ENCODE results near the gene GPR176.

Gene GPR176

GRCh38 chr15:39919748-39920509 lies at the start of gene GPR176:
GPR176 (minus strand) TSS chr15:39920266; CDS start chr15:39920026, 240 bp downstream.
- H3K4me3 Mint-ChIP-seq: peak within 1 kb of the TSS; percentile 97
- H3K27ac Mint-ChIP-seq: peak within 1 kb of the TSS; percentile 94 to 98
- peaks cover 33% of the 10 kb centered on the region for H3K27me3 Mint-ChIP-seq
- peaks cover 30% of the 10 kb centered on the region for H3K4me1 Mint-ChIP-seq
- peak; percentile 39 for ATAC-seq
- peaks cover 0 to 6% of the 10 kb centered on the region in 2 donors for H3K9me3 Mint-ChIP-seq
- DNase-seq: peak; percentile 40 to 44

- H3K9me3 Mint-ChIP-seq: no peaks in the 10 kb centered on the region
- peaks cover 16% of the 10 kb centered on the region for H3K4me1 Mint-ChIP-seq
- DNase-seq: no peak
- no peak overlapping the region for H3K4me3 Mint-ChIP-seq
- no peaks in the 10 kb centered on the region for H3K27me3 Mint-ChIP-seq
- ATAC-seq: no peak
- no peak overlapping the region for H3K27ac Mint-ChIP-seq
Measured at GRCh38 chr15:39969002-39969394, 48.9 kb upstream of the GPR176 start.

GRCh38 chr15:39968273-39969001 lies 48.4 kb upstream of the GPR176 start:
- no peak for DNase-seq
- ATAC-seq: no peak
- Mint-ChIP-seq H3K9me3 (no peaks in the 10 kb centered on the region), H3K4me1 (peaks cover 16% of the 10 kb centered on the region), H3K27me3 (no peaks in the 10 kb centered on the region), H3K27ac (no peak overlapping the region), H3K4me3 (no peak overlapping the region)

- Mint-ChIP-seq H3K4me1 (peaks cover 16% of the 10 kb centered on the region), H3K4me3 (no peak overlapping the region), H3K9me3 (no peaks in the 10 kb centered on the region), H3K27ac (peak overlapping the region in 1 of 2 donors; percentile 82), H3K27me3 (no peaks in the 10 kb centered on the region)
- no peak for ATAC-seq
- no peak for DNase-seq
Measured at GRCh38 chr15:39966521-39966920, 46.5 kb upstream of the GPR176 start.

- ATAC-seq (no peak), DNase-seq (no peak)
- H3K9me3 Mint-ChIP-seq: no peaks in the 10 kb centered on the region
- H3K27me3 Mint-ChIP-seq: no peaks in the 10 kb centered on the region
- H3K4me1 Mint-ChIP-seq: peaks cover 10% of the 10 kb centered on the region
- H3K4me3 Mint-ChIP-seq: no peak overlapping the region
- no peak overlapping the region for H3K27ac Mint-ChIP-seq
Measured at GRCh38 chr15:39963786-39964185, 43.7 kb upstream of the GPR176 start.

GRCh38 chr15:39961051-39961450 lies 41.0 kb upstream of the GPR176 start:
- Mint-ChIP-seq H3K27me3 (no peaks in the 10 kb centered on the region), H3K27ac (no peak overlapping the region), H3K9me3 (no peaks in the 10 kb centered on the region), H3K4me3 (no peak overlapping the region), H3K4me1 (peaks cover 2% of the 10 kb centered on the region)
- no peak for ATAC-seq
- DNase-seq: no peak

- H3K4me1 Mint-ChIP-seq: no peaks in the 10 kb centered on the region
- no peak overlapping the region for H3K4me3 Mint-ChIP-seq
- ATAC-seq (no peak), DNase-seq (no peak)
- no peaks in the 10 kb centered on the region for H3K9me3 Mint-ChIP-seq
- H3K27ac Mint-ChIP-seq: no peak overlapping the region
- no peaks in the 10 kb centered on the region for H3K27me3 Mint-ChIP-seq
Measured at GRCh38 chr15:39960411-39960810, 40.3 kb upstream of the GPR176 start.

GRCh38 chr15:39959411-39959810 lies 39.3 kb upstream of the GPR176 start:
- DNase-seq (no peak), ATAC-seq (no peak)
- Mint-ChIP-seq H3K27me3 (no peaks in the 10 kb centered on the region), H3K4me3 (no peak overlapping the region), H3K27ac (no peak overlapping the region), H3K9me3 (no peaks in the 10 kb centered on the region), H3K4me1 (no peaks in the 10 kb centered on the region)

GRCh38 chr15:39957481-39957880 lies 37.4 kb upstream of the GPR176 start:
- Mint-ChIP-seq H3K9me3 (no peaks in the 10 kb centered on the region), H3K27me3 (no peaks in the 10 kb centered on the region), H3K4me1 (no peaks in the 10 kb centered on the region), H3K4me3 (no peak overlapping the region), H3K27ac (no peak overlapping the region)
- DNase-seq (no peak), ATAC-seq (no peak)

- Mint-ChIP-seq H3K4me1 (no peaks in the 10 kb centered on the region), H3K27ac (no peak overlapping the region), H3K27me3 (no peaks in the 10 kb centered on the region), H3K9me3 (no peaks in the 10 kb centered on the region), H3K4me3 (no peak overlapping the region)
- ATAC-seq (no peak), DNase-seq (no peak)
Measured at GRCh38 chr15:39953521-39953920, 33.5 kb upstream of the GPR176 start.

GRCh38 chr15:39951561-39951960 lies 31.5 kb upstream of the GPR176 start:
- peaks cover 6% of the 10 kb centered on the region for H3K4me1 Mint-ChIP-seq

GRCh38 chr15:39948817-39949216 lies 28.8 kb upstream of the GPR176 start:
- DNase-seq (no peak), ATAC-seq (no peak)
- Mint-ChIP-seq H3K4me1 (peaks cover 6% of the 10 kb centered on the region), H3K27me3 (no peaks in the 10 kb centered on the region), H3K4me3 (no peak overlapping the region), H3K27ac (no peak overlapping the region), H3K9me3 (no peaks in the 10 kb centered on the region)

More at GRCh38 chr15:39951561-39951960, 31.5 kb upstream of the GPR176 start:
- DNase-seq (no peak), ATAC-seq (no peak)
- Mint-ChIP-seq H3K27me3 (no peaks in the 10 kb centered on the region), H3K9me3 (no peaks in the 10 kb centered on the region), H3K27ac (no peak overlapping the region), H3K4me3 (no peak overlapping the region)

GRCh38 chr15:39947401-39948197 lies 27.5 kb upstream of the GPR176 start:
- H3K4me3 Mint-ChIP-seq: no peak overlapping the region
- no peak overlapping the region for H3K27ac Mint-ChIP-seq
- no peaks in the 10 kb centered on the region for H3K27me3 Mint-ChIP-seq
- ATAC-seq: peak; percentile 12
- no peaks in the 10 kb centered on the region for H3K9me3 Mint-ChIP-seq
- peaks cover 6% of the 10 kb centered on the region for H3K4me1 Mint-ChIP-seq
- no peak for DNase-seq

- Mint-ChIP-seq H3K27me3 (no peaks in the 10 kb centered on the region), H3K4me1 (peaks cover 6% of the 10 kb centered on the region), H3K4me3 (no peak overlapping the region), H3K9me3 (no peaks in the 10 kb centered on the region), H3K27ac (no peak overlapping the region)
- DNase-seq (no peak), ATAC-seq (no peak)
Measured at GRCh38 chr15:39946862-39947261, 26.8 kb upstream of the GPR176 start.

- ATAC-seq: no peak
- peaks cover 6% of the 10 kb centered on the region for H3K4me1 Mint-ChIP-seq
Measured at GRCh38 chr15:39944726-39945125, 24.7 kb upstream of the GPR176 start.

GRCh38 chr15:39942753-39943150 lies 22.7 kb upstream of the GPR176 start:
- Mint-ChIP-seq H3K27me3 (no peaks in the 10 kb centered on the region), H3K9me3 (no peaks in the 10 kb centered on the region), H3K4me1 (peaks cover 9% of the 10 kb centered on the region), H3K27ac (no peak overlapping the region), H3K4me3 (no peak overlapping the region)
- ATAC-seq: no peak
- DNase-seq: no peak

More at GRCh38 chr15:39944726-39945125, 24.7 kb upstream of the GPR176 start:
- no peak overlapping the region for H3K4me3 Mint-ChIP-seq
- no peaks in the 10 kb centered on the region for H3K9me3 Mint-ChIP-seq
- H3K27ac Mint-ChIP-seq: no peak overlapping the region
- H3K27me3 Mint-ChIP-seq: no peaks in the 10 kb centered on the region
- DNase-seq: no peak
